ENCODE measurements around the gene SEC23B. TPM values are rescaled to one million over a fixed set of nuclear protein-coding genes. Genes with fewer than 3 reads are reported as not detected.
A peak's percentile ranks its signal among the peaks of the same experiment; 100 is the strongest.

The SEC23B gene
- total RNA-seq, 1 donor from 2014 or later = 110 TPM

DNA sequence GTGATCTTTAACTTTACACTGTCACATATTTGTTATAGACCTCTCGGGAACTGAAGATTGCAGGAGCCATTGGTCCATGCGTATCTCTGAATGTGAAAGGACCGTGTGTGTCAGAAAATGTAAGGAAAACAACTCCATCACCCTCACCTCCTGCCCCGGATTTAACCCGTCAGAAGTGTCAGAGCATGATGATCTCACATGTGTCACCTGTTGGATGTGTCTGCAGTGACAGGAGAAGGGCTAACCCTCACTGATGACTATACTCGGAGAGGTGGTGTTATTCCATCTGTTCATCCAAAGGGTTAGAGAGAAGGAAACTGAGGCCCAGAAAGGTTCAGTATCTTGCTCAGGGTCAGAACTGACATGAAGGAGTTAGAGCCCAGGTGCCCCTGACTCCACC, 24.9 kb downstream of the SEC23B start:
- H3K36me3 Mint-ChIP-seq (ENCODE audit: low read depth) = peaks cover 69% of the 10 kb centered on the region
- H3K9me3 Mint-ChIP-seq = no peaks in the 10 kb centered on the region
- intact Hi-C loops (cut with micrococcal nuclease) = no loop called here
- H3K4me1 Mint-ChIP-seq (ENCODE audit: low read depth) = no peaks in the 10 kb centered on the region
- no peak overlapping the region for H3K4me3 Mint-ChIP-seq
- DNase-seq (ENCODE audit: low spot score) = no peak
- H3K27me3 Mint-ChIP-seq (ENCODE audit: insufficient read depth) = no peaks in the 10 kb centered on the region
- H3K27ac Mint-ChIP-seq = no peak overlapping the region

DNA sequence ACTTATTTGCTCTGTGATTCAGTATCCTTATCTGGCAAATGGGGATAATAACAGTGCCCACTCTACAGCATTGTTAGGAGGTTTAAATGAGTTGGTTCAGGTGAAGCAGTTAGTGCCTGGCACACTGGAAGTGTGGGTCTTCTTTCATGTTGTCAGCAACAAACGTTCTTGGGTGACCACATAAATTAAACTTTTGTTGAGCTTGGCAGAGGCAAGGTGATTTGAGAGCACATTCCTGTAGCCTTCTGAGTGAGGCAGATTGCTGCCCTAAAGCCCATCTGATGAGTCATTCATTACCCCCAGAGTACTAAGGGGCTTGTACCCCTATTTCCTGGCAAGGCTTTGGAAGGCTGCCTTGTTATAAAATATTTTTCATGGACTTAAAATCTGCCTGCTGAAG, 25.8 kb downstream of the SEC23B start:
- intact Hi-C loops (cut with micrococcal nuclease) = no loop called here
- Mint-ChIP-seq H3K9me3 (no peaks in the 10 kb centered on the region), H3K4me1 (ENCODE audit: low read depth) (no peaks in the 10 kb centered on the region), H3K36me3 (ENCODE audit: low read depth) (peaks cover 67% of the 10 kb centered on the region), H3K4me3 (no peak overlapping the region), H3K27ac (no peak overlapping the region), H3K27me3 (ENCODE audit: insufficient read depth) (no peaks in the 10 kb centered on the region)
- no peak for DNase-seq (ENCODE audit: low spot score)

DNA sequence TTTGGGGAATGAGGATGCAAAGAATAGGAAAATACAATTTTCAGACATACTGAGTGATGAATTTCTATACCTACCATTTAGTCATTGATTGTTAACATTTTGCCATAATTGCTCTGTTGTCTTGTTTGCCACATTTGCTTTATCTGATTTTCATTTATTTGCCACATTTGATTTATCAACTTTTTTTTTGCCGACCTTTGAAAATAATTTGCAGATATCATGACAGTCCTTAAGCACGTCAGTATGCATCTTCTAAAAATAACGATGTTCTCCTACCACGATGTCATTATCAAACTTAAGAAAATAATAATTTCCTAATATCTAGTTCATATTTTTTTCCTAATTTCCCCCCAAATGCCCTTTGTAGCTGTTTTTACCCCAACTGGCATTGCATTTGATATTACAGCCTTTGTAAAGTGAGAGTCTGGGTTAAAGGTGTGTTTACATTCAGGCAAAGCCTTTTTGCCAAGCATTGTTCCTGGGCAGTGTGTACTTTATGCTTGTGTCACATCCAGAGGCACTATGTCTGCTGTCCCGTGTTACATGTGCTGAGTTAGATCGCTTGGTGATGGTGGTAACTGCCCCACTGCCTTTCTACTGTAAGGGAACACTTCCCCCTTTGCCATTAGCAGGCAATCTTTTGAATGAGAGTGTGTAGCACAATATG, 26.4 kb downstream of the SEC23B start:
- Mint-ChIP-seq H3K9me3 (no peaks in the 10 kb centered on the region), H3K36me3 (ENCODE audit: low read depth) (peaks cover 62% of the 10 kb centered on the region), H3K27me3 (ENCODE audit: insufficient read depth) (no peaks in the 10 kb centered on the region), H3K4me1 (ENCODE audit: low read depth) (no peaks in the 10 kb centered on the region), H3K27ac (no peak overlapping the region), H3K4me3 (no peak overlapping the region)
- DNase-seq (ENCODE audit: low spot score) = no peak
- intact Hi-C loops (cut with micrococcal nuclease) = no loop called here

DNA sequence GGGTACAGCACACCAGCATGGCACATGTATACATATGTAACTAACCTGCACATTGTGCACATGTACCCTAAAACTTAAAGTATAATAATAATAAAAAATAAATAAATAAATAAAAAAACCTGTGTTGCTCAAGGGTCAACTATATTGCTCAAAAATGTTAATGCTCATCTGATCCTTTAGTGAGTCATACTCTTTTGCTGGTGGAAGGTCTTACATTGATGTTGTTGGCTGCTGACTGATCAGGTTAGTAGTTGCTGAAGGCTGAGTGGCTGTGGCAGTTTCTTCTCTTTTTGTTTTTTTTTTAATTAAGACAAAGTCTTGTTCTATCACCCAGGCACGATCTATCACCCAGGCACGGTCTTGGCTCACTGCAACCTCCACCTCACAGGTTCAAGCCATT, 29.9 kb downstream of the SEC23B start:
- peaks cover 54% of the 10 kb centered on the region for H3K36me3 Mint-ChIP-seq (ENCODE audit: low read depth)
- no peaks in the 10 kb centered on the region for H3K4me1 Mint-ChIP-seq (ENCODE audit: low read depth)
- intact Hi-C loops (cut with micrococcal nuclease) = no loop called here
- no peak overlapping the region for H3K27ac Mint-ChIP-seq
- no peak overlapping the region for H3K4me3 Mint-ChIP-seq
- no peaks in the 10 kb centered on the region for H3K27me3 Mint-ChIP-seq (ENCODE audit: insufficient read depth)
- DNase-seq (ENCODE audit: low spot score) = no peak
- H3K9me3 Mint-ChIP-seq = no peaks in the 10 kb centered on the region

DNA sequence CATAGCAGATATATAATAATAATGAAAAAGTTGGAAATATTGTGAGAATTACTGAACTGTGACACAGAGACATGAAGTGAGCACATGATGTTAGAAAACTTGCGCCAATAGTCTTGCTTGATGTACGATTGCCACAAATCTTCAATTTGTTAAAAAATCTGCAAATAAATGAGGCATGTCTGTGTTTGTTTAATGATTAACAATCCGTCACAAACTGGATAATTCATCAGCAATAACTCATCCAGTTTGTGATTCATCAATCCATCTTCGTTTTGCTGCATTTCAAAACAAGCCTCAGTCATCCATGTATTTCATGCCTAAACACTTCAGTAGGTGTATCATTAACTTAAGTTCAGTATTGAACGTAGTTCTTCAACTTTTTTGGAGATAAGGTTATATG, 34.0 kb downstream of the SEC23B start:
- no peaks in the 10 kb centered on the region for H3K9me3 Mint-ChIP-seq
- DNase-seq (ENCODE audit: low spot score) = no peak
- H3K27me3 Mint-ChIP-seq (ENCODE audit: insufficient read depth) = no peaks in the 10 kb centered on the region
- intact Hi-C loops (cut with micrococcal nuclease) = no loop called here
- no peaks in the 10 kb centered on the region for H3K4me1 Mint-ChIP-seq (ENCODE audit: low read depth)
- no peak overlapping the region for H3K4me3 Mint-ChIP-seq
- H3K36me3 Mint-ChIP-seq (ENCODE audit: low read depth) = peaks cover 53% of the 10 kb centered on the region
- no peak overlapping the region for H3K27ac Mint-ChIP-seq

DNA sequence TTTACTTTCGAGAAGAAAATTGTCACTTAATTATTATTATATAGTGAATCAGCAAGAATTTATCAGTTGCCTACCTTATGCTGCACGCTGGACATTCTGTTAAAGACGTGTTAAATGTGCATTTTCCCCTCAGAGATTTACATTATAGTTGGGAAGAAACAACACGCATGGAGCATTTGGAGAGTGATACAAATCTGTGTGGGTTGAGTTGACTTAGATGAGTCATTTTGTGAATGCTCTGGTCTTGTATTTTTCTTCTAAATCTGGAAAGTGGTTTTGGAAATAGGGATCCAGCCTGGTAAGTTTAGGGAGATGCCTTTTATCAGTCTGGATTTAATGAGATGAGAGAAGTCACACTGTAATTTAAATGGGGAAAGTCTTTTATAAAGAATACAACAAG, 35.5 kb downstream of the SEC23B start:
- H3K9me3 Mint-ChIP-seq = no peaks in the 10 kb centered on the region
- DNase-seq (ENCODE audit: low spot score) = no peak
- intact Hi-C loops (cut with micrococcal nuclease) = no loop called here
- peaks cover 47% of the 10 kb centered on the region for H3K36me3 Mint-ChIP-seq (ENCODE audit: low read depth)
- no peaks in the 10 kb centered on the region for H3K27me3 Mint-ChIP-seq (ENCODE audit: insufficient read depth)
- H3K27ac Mint-ChIP-seq = no peak overlapping the region
- no peaks in the 10 kb centered on the region for H3K4me1 Mint-ChIP-seq (ENCODE audit: low read depth)
- no peak overlapping the region for H3K4me3 Mint-ChIP-seq

DNA sequence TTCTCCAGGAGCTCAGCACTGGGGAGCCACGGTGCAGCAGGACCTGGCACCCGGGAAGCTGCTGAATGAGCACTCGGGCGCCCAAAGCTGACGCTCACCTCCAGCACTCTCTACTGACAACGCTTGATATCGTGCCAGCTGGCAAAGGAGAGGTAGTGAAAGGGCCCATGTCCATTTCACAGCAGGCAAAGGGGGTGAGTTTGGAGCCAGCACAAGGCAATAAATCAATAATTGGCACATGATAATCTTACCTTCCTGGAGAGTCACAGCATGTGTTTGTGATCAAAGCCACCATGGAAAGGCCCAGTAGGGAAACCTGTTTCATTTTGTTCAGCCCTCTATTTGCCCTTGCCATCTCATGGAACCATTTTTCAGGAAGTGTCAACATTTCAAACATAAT, 36.2 kb downstream of the SEC23B start:
- DNase-seq (ENCODE audit: low spot score) = no peak
- no peak overlapping the region for H3K27ac Mint-ChIP-seq
- H3K27me3 Mint-ChIP-seq (ENCODE audit: insufficient read depth) = no peaks in the 10 kb centered on the region
- no peak overlapping the region for H3K4me3 Mint-ChIP-seq
- H3K4me1 Mint-ChIP-seq (ENCODE audit: low read depth) = no peaks in the 10 kb centered on the region
- H3K9me3 Mint-ChIP-seq = no peaks in the 10 kb centered on the region
- H3K36me3 Mint-ChIP-seq (ENCODE audit: low read depth) = peaks cover 51% of the 10 kb centered on the region
- intact Hi-C loops (cut with micrococcal nuclease) = no loop called here

DNA sequence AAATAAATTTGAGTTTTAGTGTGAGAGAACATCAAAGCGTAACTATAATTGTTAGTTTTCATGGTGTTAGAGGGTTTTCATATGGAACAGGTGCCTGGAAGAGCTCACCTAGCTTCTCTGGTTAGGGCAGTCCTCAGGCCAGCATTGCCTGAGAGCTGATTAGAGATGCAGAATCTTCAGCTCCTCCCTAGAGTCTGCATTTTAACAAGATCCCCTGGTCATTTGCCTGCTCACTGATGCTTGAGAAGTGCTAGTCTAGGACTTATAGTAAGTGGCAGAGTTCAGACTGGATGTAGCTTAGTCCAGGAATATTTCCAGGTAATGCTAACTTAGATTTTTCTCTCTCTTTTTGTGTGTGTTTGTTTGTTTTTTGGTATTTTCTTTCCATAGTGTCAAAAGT, 37.8 kb downstream of the SEC23B start:
- no peak overlapping the region for H3K4me3 Mint-ChIP-seq
- no peaks in the 10 kb centered on the region for H3K9me3 Mint-ChIP-seq
- intact Hi-C loops (cut with micrococcal nuclease) = no loop called here
- H3K27ac Mint-ChIP-seq = no peak overlapping the region
- H3K4me1 Mint-ChIP-seq (ENCODE audit: low read depth) = no peaks in the 10 kb centered on the region
- no peaks in the 10 kb centered on the region for H3K27me3 Mint-ChIP-seq (ENCODE audit: insufficient read depth)
- no peak for DNase-seq (ENCODE audit: low spot score)
- H3K36me3 Mint-ChIP-seq (ENCODE audit: low read depth) = peaks cover 50% of the 10 kb centered on the region

DNA sequence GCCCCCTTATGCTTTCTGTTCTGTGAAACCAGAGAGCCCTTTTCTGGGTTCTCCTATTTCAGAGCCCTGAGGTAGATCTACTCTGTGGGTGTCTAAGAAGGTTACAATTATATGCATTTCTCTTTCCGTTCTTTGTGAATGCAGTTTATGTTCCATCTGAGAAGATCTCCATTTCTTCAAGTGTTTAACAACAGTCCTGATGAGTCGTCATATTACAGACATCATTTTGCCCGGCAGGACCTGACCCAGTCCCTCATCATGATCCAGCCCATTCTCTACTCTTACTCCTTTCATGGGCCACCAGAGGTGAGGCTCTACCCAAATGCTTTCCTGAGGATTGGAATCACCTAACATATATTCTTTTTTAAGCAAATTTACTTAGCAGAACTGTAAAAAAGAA, 40.7 kb downstream of the SEC23B start:
- Mint-ChIP-seq H3K9me3 (no peaks in the 10 kb centered on the region), H3K27ac (no peak overlapping the region), H3K27me3 (ENCODE audit: insufficient read depth) (no peaks in the 10 kb centered on the region), H3K4me3 (no peak overlapping the region), H3K4me1 (ENCODE audit: low read depth) (no peaks in the 10 kb centered on the region), H3K36me3 (ENCODE audit: low read depth) (peaks cover 42% of the 10 kb centered on the region)
- intact Hi-C loops (cut with micrococcal nuclease) = no loop called here
- DNase-seq (ENCODE audit: low spot score) = no peak

DNA sequence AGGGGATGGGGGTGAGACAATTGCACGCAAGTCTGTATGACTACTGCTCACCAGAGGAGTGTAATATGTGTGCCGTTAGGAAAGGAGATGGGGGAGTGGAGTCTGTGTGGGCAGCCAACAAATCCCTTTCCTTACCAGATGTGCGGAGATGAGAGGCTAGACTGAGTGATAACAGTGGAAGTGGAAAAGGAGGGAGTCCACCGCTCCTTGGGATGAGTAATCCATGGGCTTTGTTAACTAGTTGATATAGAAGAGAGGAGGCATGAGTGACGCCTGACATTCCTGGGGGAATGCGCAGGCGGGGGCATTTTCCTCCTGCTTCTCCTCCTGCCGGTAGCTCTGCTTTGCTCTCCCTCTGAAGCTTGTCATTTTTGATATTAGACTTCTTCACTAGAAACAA, 46.0 kb downstream of the SEC23B start:
- H3K4me3 Mint-ChIP-seq = no peak overlapping the region
- H3K27ac Mint-ChIP-seq = no peak overlapping the region
- no peaks in the 10 kb centered on the region for H3K9me3 Mint-ChIP-seq
- no peaks in the 10 kb centered on the region for H3K27me3 Mint-ChIP-seq (ENCODE audit: insufficient read depth)
- H3K4me1 Mint-ChIP-seq (ENCODE audit: low read depth) = no peaks in the 10 kb centered on the region
- H3K36me3 Mint-ChIP-seq (ENCODE audit: low read depth) = peaks cover 43% of the 10 kb centered on the region
- intact Hi-C loops (cut with micrococcal nuclease) = no loop called here
- DNase-seq (ENCODE audit: low spot score) = no peak

DNA sequence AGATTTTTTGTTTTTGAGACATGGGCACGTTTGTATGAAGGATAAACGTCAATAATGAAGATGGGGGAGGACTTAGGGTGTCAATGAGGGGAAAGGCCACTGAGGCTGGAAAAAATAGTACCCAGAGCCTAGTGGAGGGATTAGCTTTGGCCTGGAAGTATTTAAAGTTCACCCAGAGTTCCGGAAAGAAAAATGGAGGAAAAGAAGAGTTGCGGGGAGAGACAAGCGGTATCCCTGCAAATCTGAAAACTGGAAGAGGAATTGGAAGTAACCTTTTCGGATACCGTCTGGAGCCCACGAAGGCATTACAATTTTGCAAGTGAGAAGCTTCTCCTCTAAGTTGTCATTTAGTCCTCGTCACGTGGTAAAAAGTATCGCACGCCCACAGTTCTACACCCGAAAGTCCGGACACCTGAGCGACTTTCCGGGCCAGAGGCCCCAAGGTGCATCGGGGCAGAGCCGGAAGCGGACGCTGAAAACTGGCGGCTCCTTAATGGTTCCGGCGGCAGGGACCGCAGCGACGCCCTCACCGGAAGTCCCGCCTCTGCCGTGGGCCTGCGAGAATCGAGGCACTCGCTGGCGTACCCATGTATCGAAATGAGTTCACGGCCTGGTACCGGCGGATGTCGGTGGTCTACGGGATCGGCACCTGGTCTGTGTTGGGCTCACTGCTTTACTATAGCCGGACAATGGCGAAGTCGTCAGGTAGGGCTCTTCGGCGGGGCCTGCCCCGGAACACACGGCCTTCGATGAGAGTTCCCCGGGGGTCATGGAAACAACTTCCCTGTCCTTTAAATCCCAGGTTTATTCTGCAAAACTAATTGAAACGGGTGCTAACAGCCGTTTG, 59.4 kb downstream of the SEC23B start, which contains the start of gene SMIM26:
Gene SMIM26, plus strand, starts transcription at position 541 of the 847 bp plus-strand sequence. Its CDS starts 47 bp downstream, at position 588.
- Mint-ChIP-seq H3K27me3 (ENCODE audit: insufficient read depth) (no peaks in the 10 kb centered on the region), H3K9me3 (no peaks in the 10 kb centered on the region), H3K27ac (peak within 1 kb of the TSS; percentile 95), H3K4me1 (ENCODE audit: low read depth) (peaks cover 10% of the 10 kb centered on the region), H3K4me3 (peak within 1 kb of the TSS; percentile 95), H3K36me3 (ENCODE audit: low read depth) (peaks cover 24% of the 10 kb centered on the region)
- peak; percentile 91 for DNase-seq (ENCODE audit: low spot score)
- intact Hi-C loops (cut with micrococcal nuclease) = loop anchor here (1.0 to 5.0 kb wide), 12 partner anchors 20 to 1840 kb away; partner anchors contain the start of genes DZANK1, KAT14, MGME1 and PET117

DNA sequence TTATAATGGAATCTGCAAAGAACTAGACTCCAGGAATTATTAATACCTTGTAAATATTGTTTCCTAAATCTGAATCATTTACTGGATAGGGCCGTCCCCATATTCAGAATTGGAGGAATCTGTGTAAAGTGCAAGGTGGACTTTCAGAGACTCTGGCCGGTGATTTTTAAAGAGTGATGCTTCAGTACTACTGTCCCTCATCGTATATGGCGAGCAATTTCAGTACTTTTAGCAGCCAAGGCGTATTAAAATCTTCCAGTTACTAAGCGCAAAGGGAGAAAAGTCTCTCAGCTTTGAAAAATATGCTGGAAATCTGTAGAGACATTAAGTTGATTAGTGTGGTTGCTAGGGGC, 60.0 kb downstream of the SEC23B start:
- peaks cover 23% of the 10 kb centered on the region for H3K36me3 Mint-ChIP-seq (ENCODE audit: low read depth)
- no peaks in the 10 kb centered on the region for H3K27me3 Mint-ChIP-seq (ENCODE audit: insufficient read depth)
- peak overlapping the region; percentile 95 for H3K27ac Mint-ChIP-seq
- peaks cover 15% of the 10 kb centered on the region for H3K4me1 Mint-ChIP-seq (ENCODE audit: low read depth)
- DNase-seq (ENCODE audit: low spot score) = no peak
- no peaks in the 10 kb centered on the region for H3K9me3 Mint-ChIP-seq
- intact Hi-C loops (cut with micrococcal nuclease) = loop anchor here (1.0 to 5.0 kb wide), 12 partner anchors 20 to 1840 kb away; partner anchors contain the start of genes DZANK1, KAT14, MGME1 and PET117
- peak overlapping the region; percentile 95 for H3K4me3 Mint-ChIP-seq

DNA sequence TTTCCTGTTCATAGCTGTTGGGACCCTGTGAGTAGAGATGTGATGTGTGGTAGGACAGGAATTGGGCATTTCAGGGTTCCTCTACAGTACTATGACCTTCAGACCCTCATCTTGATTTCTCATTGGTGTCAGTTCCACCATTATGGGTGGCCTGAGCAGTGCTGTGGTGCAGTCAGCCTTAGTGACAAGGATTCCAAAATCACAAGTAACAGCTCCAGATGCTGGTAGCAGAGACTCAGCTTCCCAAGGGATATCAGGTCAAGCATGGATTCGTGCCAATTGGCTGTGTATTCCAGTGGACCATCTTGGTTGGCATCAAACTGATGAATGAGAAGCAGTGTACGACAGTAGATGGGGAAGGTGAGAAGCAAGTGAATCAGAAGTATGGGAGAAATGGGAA, 63.3 kb downstream of the SEC23B start:
- no peak overlapping the region for H3K4me3 Mint-ChIP-seq
- no peak overlapping the region for H3K27ac Mint-ChIP-seq
- intact Hi-C loops (cut with micrococcal nuclease) = no loop called here
- no peak for DNase-seq (ENCODE audit: low spot score)
- H3K9me3 Mint-ChIP-seq = no peaks in the 10 kb centered on the region
- H3K4me1 Mint-ChIP-seq (ENCODE audit: low read depth) = peaks cover 15% of the 10 kb centered on the region
- peaks cover 22% of the 10 kb centered on the region for H3K36me3 Mint-ChIP-seq (ENCODE audit: low read depth)
- H3K27me3 Mint-ChIP-seq (ENCODE audit: insufficient read depth) = no peaks in the 10 kb centered on the region
